ENCODE results near the gene CBFA2T3.

The CBFA2T3 gene

GRCh38 chr16:88962478-88963152 lies 14.4 kb downstream of the CBFA2T3 start:
- no peak for DNase-seq (ENCODE audit: low read depth in 2 of 2)

DNA sequence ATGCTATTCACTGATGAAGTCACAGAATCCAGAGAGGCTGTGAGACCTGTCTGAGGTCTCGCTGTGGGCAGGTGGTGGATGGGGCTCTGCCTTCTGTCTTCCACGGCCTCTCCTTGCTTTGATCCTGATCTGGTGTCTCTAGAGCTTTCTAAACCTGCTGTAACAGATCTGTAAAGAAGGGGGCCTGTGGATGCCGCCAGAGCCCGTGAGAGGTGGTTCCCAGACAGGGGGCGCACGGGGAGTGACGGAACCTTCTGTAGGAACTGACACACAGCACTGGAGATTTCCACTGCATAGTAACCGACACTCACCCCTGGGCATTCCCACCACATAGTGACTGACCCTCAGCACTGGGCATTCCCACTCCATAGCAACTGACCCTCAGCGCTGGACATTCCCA lies 16.0 kb downstream of the CBFA2T3 start:
- DNase-seq (ENCODE audit: low read depth in 2 of 2): no peak

- no peak for DNase-seq (ENCODE audit: low read depth in 2 of 2)
Measured at GRCh38 chr16:88960516-88960915, 16.5 kb downstream of the CBFA2T3 start.

DNA sequence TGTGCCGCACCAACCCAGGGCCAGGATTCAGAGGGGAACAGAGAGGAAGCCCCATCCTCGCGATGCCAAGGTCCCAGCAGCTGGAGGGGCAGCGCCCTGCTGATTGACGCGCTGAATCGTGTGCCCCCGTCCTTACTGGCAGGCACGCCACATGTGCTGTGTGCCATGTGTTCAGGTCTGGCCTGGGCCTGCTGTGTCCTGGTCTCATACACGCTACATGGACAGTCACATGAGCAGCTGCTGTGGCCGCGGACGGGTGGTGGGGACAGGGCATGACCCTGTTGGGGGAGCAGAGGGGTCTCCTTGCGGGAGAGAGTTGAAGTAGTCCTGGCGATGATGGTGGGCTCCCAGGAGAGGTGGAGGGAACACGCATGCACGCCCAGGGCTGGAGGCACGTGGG lies 18.0 kb downstream of the CBFA2T3 start:
- no peak for DNase-seq (ENCODE audit: low read depth in 2 of 2)

DNA sequence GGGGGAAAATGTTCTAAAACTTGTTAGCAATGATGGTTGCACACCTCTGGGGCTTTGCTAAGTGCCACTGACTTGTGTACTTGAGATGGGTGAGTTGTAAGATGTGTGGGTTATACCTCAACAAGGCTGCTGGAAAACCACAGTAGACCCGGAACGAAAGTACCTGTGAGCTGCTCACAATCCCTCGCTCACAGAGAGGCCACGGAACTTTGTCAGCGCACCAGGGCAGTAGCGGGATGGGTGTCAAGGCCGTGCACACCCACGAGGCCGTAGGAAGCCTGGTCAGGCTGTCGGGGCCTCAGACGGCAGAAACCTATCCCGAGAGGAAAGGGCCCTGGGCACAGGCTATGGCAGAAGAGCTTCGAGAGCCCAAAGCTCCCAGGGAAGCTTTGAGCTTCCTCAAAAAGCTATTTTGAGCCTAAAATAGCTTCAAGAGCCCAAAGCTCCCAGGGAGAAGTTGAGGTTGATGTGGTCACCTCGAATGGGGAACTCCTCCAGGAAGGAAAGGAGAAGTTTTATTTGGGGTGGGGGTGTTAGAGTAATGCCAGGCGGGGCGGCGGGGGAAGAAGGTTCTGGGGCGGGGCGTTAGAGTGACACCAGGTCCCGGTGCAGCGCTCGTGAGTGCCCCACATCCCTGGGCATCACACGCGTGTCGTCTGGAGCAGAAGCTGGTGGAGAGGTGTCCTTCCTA lies 19.0 kb downstream of the CBFA2T3 start:
- no peak for DNase-seq (ENCODE audit: low read depth in 2 of 2)

GRCh38 chr16:88957433-88957767 lies 19.6 kb downstream of the CBFA2T3 start:
- no peak for DNase-seq (ENCODE audit: low read depth in 2 of 2)

DNA sequence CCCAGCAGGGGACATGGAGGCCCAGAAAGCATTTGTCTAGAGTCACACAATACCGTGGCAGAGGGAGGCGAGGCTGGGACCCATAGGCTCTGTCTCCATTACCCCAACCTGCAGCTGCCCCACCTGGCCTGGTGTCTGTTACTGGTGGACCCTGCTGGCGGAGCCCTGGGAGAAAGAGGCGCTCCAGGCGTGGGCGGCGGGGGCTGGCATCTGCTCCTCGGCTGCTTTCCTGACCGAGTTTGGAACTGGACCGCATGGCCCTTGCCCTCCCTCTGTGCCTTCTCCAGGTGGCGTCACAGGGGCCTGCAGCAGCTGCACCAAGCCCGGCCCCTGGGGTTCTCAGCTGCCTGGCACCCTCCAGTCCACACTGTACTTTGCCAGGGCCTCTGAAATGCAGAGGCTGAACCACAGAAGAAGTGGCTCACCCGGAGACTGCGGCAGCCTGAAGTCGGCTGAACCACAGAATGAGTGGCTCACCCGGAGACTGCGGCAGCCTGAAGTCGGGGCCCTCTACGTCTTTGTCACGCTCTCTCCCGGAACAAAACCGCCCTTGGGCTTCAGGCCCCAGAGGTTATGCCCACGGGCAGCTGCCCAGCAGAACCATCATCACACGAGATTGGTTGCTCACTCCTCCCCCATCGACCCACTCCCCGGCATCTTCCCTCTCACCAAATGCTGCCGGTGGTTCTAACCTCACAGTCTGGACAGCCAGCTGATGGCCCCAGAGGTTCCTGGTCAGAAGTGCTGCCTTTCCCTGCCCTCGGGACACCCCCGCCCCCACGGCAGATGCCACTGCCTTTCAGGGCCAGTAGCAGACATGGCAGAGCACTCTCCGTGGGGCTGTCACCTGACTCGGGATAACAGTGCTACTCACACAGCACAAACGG lies 20.2 kb downstream of the CBFA2T3 start:
- DNase-seq (ENCODE audit: low read depth in 2 of 2): no peak

DNA sequence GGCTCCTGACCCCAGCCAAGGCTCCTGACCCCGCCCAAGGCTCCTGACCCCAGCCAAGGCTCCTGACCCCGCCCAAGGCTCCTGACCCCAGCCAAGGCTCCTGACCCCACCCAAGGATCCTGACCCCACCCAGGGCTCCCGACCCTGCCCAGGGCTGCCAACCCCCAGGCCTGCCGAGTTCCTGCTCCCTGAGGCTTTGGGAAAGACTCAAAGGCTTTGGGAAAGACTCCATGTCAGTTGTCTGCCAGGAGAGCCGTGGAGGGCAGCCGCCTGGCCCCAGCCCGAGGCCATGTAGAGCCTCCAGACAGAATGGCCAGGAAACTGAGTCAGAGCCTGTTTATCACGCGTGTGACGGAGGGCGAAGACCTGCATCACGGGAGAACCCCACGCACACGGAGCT lies 21.1 kb downstream of the CBFA2T3 start:
- no peak for DNase-seq (ENCODE audit: low read depth in 2 of 2)

DNA sequence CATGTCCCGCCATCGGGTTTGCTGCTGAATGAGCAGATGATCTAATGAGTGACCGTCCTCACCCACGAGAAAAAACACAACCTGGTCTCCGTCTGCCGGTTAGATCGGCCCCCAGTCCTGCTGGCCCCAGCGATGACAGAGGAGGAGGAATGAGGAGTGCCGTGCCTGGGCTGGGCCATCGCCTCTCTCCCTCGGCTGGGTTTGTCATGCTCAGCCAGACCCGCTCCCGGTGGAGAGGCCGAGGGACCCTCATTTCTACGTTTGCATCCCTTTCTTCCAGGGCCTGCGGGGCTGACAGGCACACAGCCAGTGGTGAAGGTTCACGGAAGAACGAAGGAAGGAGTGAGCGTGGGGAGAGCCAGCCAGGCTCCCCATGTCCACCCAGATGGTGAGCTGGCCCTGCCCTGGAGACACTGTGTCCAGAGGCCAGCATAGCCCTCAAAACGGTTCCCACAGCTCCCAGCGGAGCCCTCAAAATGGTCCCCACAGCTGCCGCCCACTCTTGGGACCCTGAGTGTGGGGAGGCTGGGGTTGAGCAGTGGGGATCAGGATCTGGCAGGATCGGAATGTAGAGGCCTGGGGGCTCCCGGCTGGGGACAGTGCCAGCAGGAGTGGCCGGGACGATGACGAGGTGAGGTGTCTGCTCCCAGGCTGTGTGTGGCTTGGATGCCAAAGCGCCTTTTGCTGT lies 23.9 kb downstream of the CBFA2T3 start:
- no peak for DNase-seq (ENCODE audit: low read depth in 2 of 2)

- DNase-seq (ENCODE audit: low read depth in 2 of 2): no peak
Measured at GRCh38 chr16:88951989-88952388, 25.0 kb downstream of the CBFA2T3 start.

GRCh38 chr16:88951501-88951900 lies 25.5 kb downstream of the CBFA2T3 start:
- no peak for DNase-seq (ENCODE audit: low read depth in 2 of 2)

DNA sequence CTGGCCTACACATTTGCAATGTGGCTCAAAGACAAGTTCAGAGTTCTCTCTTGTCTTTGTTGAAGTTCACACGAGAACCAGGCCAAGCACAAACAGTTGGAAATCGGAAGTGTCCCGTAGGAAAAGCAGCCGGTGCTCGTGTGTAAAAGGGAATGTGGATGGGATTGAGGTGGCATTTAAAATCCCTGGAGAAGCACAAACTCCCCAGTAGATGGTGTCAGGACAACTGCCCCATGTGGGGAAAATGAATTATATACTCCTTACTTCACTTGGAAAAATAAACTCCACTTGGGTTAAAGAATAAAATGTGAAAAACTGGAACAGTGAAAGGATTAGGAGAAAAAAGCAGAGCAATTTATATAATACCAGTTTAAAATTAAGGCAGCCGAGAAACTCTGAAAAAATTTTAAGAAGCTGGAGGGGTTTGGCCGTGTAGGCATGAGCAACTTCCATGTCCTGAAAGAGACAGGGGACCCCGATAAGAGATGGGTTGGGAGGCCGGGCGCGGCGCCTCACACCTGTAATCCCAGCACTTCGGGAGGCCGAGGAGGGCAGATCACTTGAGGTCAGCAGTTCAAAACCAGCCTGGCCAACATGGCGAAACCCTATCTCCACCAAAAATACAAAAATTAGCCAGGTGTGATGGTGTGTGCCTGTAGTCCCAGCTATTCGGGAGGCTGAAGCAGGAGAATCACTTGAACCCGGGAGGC lies 28.1 kb downstream of the CBFA2T3 start:
- DNase-seq (ENCODE audit: low read depth in 2 of 2): no peak

- DNase-seq (ENCODE audit: low read depth in 2 of 2): no peak
Measured at GRCh38 chr16:88945473-88945872, 31.5 kb downstream of the CBFA2T3 start.

- DNase-seq (ENCODE audit: low read depth in 2 of 2): no peak
Measured at GRCh38 chr16:88943741-88944140, 33.3 kb downstream of the CBFA2T3 start.

DNA sequence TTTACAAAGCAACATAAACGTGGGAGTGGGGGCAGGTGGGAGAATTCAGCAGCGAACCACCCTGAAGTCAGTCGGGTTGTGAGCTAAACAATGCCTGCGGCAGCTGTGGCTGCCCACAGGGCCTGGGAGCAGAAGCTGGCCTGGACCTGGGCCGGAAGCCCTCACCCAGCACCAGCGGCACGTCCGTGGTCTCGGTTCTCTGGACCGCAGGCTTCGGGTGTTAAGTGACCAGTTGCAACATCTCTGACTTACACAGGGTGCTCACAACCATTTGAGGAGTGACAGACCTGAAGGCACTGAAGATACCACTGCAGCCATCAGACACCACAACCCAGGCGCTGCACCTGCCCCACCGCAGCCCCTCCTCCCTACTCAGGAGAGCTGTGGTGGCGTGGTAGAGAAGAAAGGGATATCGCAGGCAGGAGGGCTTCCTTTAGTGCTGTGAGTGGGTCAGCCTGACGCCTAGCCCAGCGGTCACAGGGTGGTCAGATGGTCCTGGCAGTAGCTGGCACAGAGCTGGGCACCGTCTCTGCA lies 33.8 kb downstream of the CBFA2T3 start:
- DNase-seq (ENCODE audit: low read depth in 2 of 2): no peak

GRCh38 chr16:88941913-88942909 lies 34.8 kb downstream of the CBFA2T3 start:
- DNase-seq (ENCODE audit: low read depth in 2 of 2): peak; percentile 46 to 60

DNA sequence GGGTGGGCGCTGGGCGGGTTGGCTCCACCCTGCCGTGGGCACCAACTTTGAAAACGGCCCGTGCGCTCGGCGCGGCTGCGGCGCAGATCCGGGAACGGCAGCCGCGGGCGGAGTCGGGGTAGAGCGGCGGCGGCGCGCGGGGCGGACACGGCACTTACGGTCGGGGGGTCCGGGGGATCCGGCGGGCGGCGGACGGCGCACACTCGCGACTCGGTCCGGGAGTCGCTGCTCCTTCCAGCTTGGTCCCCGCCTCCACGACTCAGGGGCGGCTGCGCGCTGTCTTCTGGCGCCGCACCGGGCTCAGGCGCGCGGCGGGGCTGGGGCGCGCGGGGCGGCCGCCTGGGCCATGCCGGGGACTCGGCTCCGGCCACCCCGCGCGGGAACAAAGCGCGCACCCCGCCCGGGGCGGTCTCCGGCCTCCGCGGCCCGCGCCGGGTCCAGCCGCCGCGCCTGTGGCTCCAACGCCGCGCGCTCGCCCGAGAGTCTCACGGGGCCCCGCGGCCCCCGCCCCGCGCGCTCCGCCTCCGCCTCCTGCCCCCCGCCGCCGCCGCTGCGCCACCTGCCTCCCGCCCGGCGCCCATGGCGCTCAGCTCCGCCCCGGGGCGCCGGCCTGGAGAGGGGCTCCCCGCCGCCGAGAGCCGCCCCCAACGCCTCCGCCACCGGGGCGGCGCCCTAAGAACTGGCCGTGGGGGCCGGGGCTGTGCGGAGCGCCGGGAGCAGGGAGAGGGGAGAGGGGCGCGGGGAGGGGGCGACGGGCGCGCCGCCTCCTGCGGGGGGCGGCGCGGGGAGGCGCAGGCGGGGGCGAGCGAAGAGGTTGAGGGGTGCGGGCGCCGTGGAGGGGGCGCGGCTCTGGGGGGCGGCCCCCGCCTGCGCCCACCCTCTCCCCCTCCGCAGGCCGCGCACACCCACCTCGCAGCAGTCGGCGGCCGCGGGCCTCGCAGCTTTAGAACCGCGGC lies 35.9 kb downstream of the CBFA2T3 start:
- no peak for DNase-seq (ENCODE audit: low read depth in 2 of 2)

DNA sequence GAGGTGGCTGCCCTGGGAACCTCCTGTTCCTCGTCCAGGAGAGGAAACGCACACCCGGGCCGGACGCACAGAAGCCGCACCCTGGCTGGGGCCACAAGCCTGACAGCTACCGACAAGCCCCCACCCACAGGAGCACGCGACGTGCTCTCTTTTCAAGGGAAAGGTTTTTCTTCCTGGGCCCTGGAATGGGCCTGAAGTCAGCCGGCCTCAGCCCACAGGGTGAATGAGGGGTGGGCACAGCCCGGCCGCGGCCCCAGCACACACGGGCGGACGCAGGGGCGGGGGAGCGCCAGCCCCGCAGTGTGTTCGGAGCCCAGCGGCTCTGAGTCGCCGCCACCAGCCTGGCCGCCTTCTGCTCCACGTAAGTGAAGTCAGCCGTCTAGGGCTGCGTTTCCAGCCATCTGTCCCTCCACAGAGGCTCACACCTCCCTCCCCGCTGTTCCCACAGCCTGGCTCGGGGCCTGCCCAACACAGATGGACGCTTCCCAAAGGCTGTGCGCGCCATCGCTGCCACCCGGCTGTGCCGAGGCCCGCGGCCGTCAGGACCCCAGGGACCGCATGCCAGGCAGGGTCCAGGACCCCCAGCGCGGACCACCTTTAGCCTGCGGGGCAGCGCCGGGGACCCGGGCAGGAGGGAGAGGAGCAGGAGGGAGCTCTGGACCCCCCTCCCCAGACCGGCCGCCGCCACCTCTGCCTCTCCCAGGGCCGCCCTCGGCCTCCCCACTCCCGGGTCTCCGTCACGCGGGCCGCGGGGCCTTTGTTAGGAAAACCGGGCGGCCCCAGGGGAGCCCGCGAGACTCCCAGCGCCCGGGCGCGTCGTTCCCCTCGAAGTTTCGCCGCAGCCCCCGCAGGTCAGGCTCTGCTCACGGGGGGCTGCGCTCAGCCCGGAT lies 36.8 kb downstream of the CBFA2T3 start:
- no peak for DNase-seq (ENCODE audit: low read depth in 2 of 2)
